Ishikawa (cell line): ENCODE data around the gene ATRAID.

Experiments
- CEBPB ChIP-seq: IDR thresholded peaks from 2 replicates; pipeline ENCODE4 v1.6.1; 2012
- CREB1 ChIP-seq: IDR thresholded peaks from 2 replicates; pipeline ENCODE4 v1.6.1; 2012; ENCODE audit warnings: low read depth
- EGR1 ChIP-seq: IDR thresholded peaks from 2 replicates; pipeline ENCODE4 v1.6.1; 2012
- EP300 ChIP-seq: IDR thresholded peaks from 2 replicates; pipeline ENCODE4 v1.6.1; 2012; ENCODE audit warnings: borderline replicate concordance
- FOXM1 ChIP-seq: IDR thresholded peaks from 2 replicates; pipeline ENCODE4 v1.6.1; 2012; ENCODE audit warnings: low read depth, borderline replicate concordance
- NFIC ChIP-seq: IDR thresholded peaks from 2 replicates; pipeline ENCODE4 v1.6.1; 2012
- RAD21 ChIP-seq: IDR thresholded peaks from 2 replicates; pipeline ENCODE4 v1.6.1; 2012; ENCODE audit warnings: low read depth
- TAF1 ChIP-seq: IDR thresholded peaks from 2 replicates; pipeline ENCODE4 v1.6.1; 2012; ENCODE audit warnings: low read depth, mild to moderate bottlenecking
- TCF12 ChIP-seq: IDR thresholded peaks from 2 replicates; pipeline ENCODE4 v1.6.1; 2012; ENCODE audit warnings: low read depth
- TEAD4 ChIP-seq: IDR thresholded peaks from 2 replicates; pipeline ENCODE4 v1.6.1; 2012
- YY1 ChIP-seq: IDR thresholded peaks from 2 replicates; pipeline ENCODE4 v1.6.1; 2012; ENCODE audit warnings: low read depth
- ZBTB7A ChIP-seq: IDR thresholded peaks from 2 replicates; pipeline ENCODE4 v1.6.1; 2012; ENCODE audit warnings: low read depth
- TF ChIP-seq, protein P1 (sequence below): IDR thresholded peaks from 2 replicates; pipeline ENCODE4 v1.6.1; 2012; ENCODE audit warnings: low read depth, mild to moderate bottlenecking
- TF ChIP-seq, protein P2 (sequence below): IDR thresholded peaks from 2 replicates; pipeline ENCODE4 v1.6.1; 2012
- TF ChIP-seq, protein P3 (sequence below): IDR thresholded peaks from 2 replicates; pipeline ENCODE4 v1.6.1; 2012

Gene ATRAID

DNA sequence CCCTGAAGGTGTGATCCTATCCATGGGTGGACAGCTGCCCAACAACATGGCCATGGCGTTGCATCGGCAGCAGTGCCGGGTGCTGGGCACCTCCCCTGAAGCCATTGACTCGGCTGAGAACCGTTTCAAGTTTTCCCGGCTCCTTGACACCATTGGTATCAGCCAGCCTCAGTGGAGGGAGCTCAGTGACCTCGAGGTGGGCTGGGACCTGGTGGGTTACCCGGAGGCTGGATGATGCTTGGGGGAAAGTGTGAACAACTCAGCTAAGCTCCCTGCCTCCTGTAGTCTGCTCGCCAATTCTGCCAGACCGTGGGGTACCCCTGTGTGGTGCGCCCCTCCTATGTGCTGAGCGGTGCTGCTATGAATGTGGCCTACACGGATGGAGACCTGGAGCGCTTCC lies 21.5 kb downstream of the ATRAID start:
- TF ChIP-seq RAD21 (no peak), CREB1 (no peak), CEBPB (no peak), TEAD4 (no peak), EP300 (no peak), EGR1 (no peak), TCF12 (no peak), TAF1 (no peak), NFIC (no peak), ZBTB7A (no peak), FOXM1 (no peak)
- TF ChIP-seq, protein P1, sequence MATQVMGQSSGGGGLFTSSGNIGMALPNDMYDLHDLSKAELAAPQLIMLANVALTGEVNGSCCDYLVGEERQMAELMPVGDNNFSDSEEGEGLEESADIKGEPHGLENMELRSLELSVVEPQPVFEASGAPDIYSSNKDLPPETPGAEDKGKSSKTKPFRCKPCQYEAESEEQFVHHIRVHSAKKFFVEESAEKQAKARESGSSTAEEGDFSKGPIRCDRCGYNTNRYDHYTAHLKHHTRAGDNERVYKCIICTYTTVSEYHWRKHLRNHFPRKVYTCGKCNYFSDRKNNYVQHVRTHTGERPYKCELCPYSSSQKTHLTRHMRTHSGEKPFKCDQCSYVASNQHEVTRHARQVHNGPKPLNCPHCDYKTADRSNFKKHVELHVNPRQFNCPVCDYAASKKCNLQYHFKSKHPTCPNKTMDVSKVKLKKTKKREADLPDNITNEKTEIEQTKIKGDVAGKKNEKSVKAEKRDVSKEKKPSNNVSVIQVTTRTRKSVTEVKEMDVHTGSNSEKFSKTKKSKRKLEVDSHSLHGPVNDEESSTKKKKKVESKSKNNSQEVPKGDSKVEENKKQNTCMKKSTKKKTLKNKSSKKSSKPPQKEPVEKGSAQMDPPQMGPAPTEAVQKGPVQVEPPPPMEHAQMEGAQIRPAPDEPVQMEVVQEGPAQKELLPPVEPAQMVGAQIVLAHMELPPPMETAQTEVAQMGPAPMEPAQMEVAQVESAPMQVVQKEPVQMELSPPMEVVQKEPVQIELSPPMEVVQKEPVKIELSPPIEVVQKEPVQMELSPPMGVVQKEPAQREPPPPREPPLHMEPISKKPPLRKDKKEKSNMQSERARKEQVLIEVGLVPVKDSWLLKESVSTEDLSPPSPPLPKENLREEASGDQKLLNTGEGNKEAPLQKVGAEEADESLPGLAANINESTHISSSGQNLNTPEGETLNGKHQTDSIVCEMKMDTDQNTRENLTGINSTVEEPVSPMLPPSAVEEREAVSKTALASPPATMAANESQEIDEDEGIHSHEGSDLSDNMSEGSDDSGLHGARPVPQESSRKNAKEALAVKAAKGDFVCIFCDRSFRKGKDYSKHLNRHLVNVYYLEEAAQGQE, result no peak

DNA sequence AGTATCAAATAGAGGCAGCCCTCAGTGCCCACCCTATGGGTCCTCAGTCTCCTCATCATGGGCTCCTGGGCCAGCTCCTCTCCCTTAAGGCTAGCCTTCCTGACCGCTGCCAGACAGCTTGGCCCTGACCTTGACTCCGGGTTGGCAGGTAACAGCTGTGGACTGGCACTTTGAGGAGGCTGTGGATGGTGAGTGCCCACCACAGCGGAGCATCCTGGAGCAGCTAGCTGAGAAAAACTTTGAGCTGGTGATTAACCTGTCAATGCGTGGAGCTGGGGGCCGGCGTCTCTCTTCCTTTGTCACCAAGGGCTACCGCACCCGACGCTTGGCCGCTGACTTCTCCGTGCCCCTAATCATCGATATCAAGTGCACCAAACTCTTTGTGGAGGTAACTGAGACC lies 24.3 kb downstream of the ATRAID start:
- TF ChIP-seq EP300 (no peak), NFIC (no peak), ZBTB7A (no peak), CEBPB (no peak), TAF1 (no peak), RAD21 (no peak), YY1 (no peak), CREB1 (no peak), FOXM1 (no peak), EGR1 (no peak), TCF12 (no peak), TEAD4 (no peak)
- TF ChIP-seq, protein P2, sequence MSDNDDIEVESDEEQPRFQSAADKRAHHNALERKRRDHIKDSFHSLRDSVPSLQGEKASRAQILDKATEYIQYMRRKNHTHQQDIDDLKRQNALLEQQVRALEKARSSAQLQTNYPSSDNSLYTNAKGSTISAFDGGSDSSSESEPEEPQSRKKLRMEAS, result no peak
- TF ChIP-seq, protein P1, result no peak
- TF ChIP-seq, protein P3, sequence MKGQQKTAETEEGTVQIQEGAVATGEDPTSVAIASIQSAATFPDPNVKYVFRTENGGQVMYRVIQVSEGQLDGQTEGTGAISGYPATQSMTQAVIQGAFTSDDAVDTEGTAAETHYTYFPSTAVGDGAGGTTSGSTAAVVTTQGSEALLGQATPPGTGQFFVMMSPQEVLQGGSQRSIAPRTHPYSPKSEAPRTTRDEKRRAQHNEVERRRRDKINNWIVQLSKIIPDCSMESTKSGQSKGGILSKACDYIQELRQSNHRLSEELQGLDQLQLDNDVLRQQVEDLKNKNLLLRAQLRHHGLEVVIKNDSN, result no peak

DNA sequence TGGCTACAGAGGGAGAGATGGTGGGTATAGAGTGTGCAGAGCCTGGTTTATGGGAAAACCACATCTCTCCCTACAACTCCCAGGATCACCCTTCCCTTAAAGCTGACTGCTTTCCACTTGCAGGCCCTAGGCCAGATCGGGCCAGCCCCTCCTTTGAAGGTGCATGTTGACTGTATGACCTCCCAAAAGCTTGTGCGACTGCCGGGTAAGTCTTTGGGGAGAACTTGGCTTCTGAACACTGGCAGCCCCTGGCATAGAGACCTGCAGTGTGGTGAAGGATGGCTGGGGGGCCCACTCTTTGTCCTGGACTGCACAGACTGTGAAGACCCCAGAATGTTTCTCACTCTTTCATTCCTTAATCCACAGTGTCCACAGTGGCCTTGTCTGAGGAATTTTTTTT lies 24.8 kb downstream of the ATRAID start:
- no peak for TF ChIP-seq TCF12
- no peak for TF ChIP-seq NFIC
- no peak for TF ChIP-seq RAD21
- no peak for TF ChIP-seq FOXM1
- TF ChIP-seq, protein P3, result no peak
- no peak for TF ChIP-seq EGR1
- TF ChIP-seq TAF1, result no peak
- TF ChIP-seq CREB1, result no peak
- TF ChIP-seq TEAD4, result no peak
- TF ChIP-seq, protein P2, result no peak

DNA sequence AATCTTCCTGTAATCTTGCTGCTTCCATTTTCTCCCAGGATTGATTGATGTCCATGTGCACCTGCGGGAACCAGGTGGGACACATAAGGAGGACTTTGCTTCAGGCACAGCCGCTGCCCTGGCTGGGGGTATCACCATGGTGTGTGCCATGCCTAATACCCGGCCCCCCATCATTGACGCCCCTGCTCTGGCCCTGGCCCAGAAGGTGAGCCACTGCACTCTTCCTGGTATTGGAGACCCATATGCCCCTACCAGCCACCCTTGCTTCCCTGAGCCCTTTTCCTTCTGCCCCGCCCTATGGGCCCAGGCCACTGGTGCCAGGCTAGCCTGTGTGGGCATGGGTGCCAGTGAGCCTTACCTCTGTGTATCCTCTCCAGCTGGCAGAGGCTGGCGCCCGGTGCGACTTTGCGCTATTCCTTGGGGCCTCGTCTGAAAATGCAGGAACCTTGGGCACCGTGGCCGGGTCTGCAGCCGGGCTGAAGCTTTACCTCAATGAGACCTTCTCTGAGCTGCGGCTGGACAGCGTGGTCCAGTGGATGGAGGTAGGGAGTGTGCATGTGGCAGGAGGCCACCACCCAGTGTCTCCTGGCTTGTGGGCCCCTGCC lies 25.6 kb downstream of the ATRAID start:
- no peak for TF ChIP-seq TAF1
- TF ChIP-seq TEAD4, result no peak
- TF ChIP-seq CEBPB, result no peak
- TF ChIP-seq, protein P3, result no peak
- TF ChIP-seq NFIC, result no peak
- TF ChIP-seq, protein P1, result no peak
- no peak for TF ChIP-seq TCF12
- no peak for TF ChIP-seq YY1
- TF ChIP-seq FOXM1, result no peak
- no peak for TF ChIP-seq EGR1
- TF ChIP-seq RAD21, result no peak

DNA sequence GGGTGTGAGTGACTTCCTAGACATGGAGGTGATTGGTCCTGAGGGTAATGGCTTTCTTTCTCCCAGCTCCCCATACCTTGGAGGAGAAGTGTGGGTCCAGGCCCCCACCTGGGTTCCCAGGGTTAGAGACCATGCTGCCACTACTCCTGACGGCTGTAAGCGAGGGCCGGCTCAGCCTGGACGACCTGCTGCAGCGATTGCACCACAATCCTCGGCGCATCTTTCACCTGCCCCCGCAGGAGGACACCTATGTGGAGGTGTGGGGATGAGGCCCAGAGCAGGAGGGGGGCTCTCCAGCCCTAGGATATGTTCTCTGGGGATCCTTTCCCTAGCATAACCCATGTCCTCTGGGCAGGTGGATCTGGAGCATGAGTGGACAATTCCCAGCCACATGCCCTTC lies 27.1 kb downstream of the ATRAID start:
- TF ChIP-seq FOXM1 (no peak), CREB1 (no peak), NFIC (no peak), TCF12 (no peak), CEBPB (no peak), TAF1 (no peak), TEAD4 (no peak)
- TF ChIP-seq, protein P3, result no peak
- TF ChIP-seq, protein P2, result no peak
- TF ChIP-seq, protein P1, result no peak
